SK-N-SH treated with all-trans-retinoic acid at 6 μM for 48 hours (cell line): ENCODE measurements around the gene TMEM63A.

Experiments used
- ATAC-seq: fragments of 200-7000 bp; cut with Tn5 transposase; 3 replicates; pipeline ENCODE4 v1.9.1; 2020; ENCODE audit warnings: mild to moderate bottlenecking, moderate library complexity
- ARNTL ChIP-seq: fragments of 450-650 bp; formaldehyde crosslinking; IDR thresholded peaks from 2 replicates; pipeline ENCODE4 v1.5.0; 2020; ENCODE audit warnings: low read depth, mild to moderate bottlenecking, moderate library complexity, borderline replicate concordance
- BACH2 ChIP-seq: fragments of 250-450 bp; sonication (Bioruptor Pico); IDR thresholded peaks from 2 replicates; pipeline ENCODE4 v1.9.0; 2021; ENCODE audit warnings: mild to moderate bottlenecking, borderline replicate concordance
- CSDC2 ChIP-seq: fragments of 250-450 bp; sonication (Bioruptor Pico); IDR thresholded peaks from 2 replicates; pipeline ENCODE4 v1.5.0; 2020; ENCODE audit warnings: mild to moderate bottlenecking, moderate library complexity
- CSRNP3 ChIP-seq: fragments of 250-450 bp; sonication (Bioruptor Pico); IDR thresholded peaks from 2 replicates; pipeline ENCODE4 v1.5.1; 2021; ENCODE audit warnings: mild to moderate bottlenecking, moderate library complexity
- ESRRG ChIP-seq: fragments of 250-450 bp; sonication (Bioruptor Pico); IDR thresholded peaks from 2 replicates; pipeline ENCODE4 v1.6.1; 2021; ENCODE audit warnings: mild to moderate bottlenecking
- GLIS3 ChIP-seq: fragments of 250-450 bp; sonication (Bioruptor Pico); IDR thresholded peaks from 2 replicates; pipeline ENCODE4 v1.5.0; 2020; ENCODE audit warnings: mild to moderate bottlenecking, moderate library complexity
- ISL1 ChIP-seq: fragments of 250-450 bp; sonication (Bioruptor Pico); IDR thresholded peaks from 2 replicates; pipeline ENCODE4 v2.1.2; 2022; ENCODE audit warnings: mild to moderate bottlenecking, moderate library complexity
- OSR1 ChIP-seq: fragments of 250-450 bp; sonication (Bioruptor Pico); IDR thresholded peaks from 2 replicates; pipeline ENCODE4 v1.8.0; 2022; ENCODE audit warnings: moderate library complexity, mild to moderate bottlenecking, inconsistent platforms
- PPARA ChIP-seq: fragments of 250-450 bp; sonication (Bioruptor Pico); IDR thresholded peaks from 2 replicates; pipeline ENCODE4 v1.5.0; 2020; ENCODE audit warnings: mild to moderate bottlenecking, borderline replicate concordance
- RARB ChIP-seq: fragments of 250-450 bp; sonication (Bioruptor Pico); IDR thresholded peaks from 2 replicates; pipeline ENCODE4 v1.8.0; 2021; ENCODE audit warnings: mild to moderate bottlenecking, moderate library complexity
- SNAI2 ChIP-seq: fragments of 250-450 bp; sonication (Bioruptor Pico); IDR thresholded peaks from 2 replicates; pipeline ENCODE4 v1.5.0; 2020; ENCODE audit warnings: mild to moderate bottlenecking, moderate library complexity
- TCF4 ChIP-seq: fragments of 250-450 bp; sonication (Bioruptor Pico); IDR thresholded peaks from 2 replicates; pipeline ENCODE4 v1.8.0; 2021; ENCODE audit warnings: mild to moderate bottlenecking, moderate library complexity, borderline replicate concordance
- TOX ChIP-seq: fragments of 250-450 bp; sonication (Bioruptor Pico); IDR thresholded peaks from 2 replicates; pipeline ENCODE4 v1.8.0; 2021; ENCODE audit warnings: mild to moderate bottlenecking, moderate library complexity, borderline replicate concordance
- ZC3H10 ChIP-seq: fragments of 250-450 bp; sonication (Bioruptor Pico); IDR thresholded peaks from 2 replicates; pipeline ENCODE4 v1.5.1; 2021; ENCODE audit warnings: mild to moderate bottlenecking, moderate library complexity
- ZFP3 ChIP-seq: fragments of 250-450 bp; sonication (Bioruptor Pico); IDR thresholded peaks from 2 replicates; pipeline ENCODE4 v1.5.0; 2020; ENCODE audit warnings: mild to moderate bottlenecking, moderate library complexity
- ZFP30 ChIP-seq: fragments of 450-650 bp; formaldehyde crosslinking; IDR thresholded peaks from 2 replicates; pipeline ENCODE4 v1.5.0; 2022; ENCODE audit warnings: mild to moderate bottlenecking, moderate library complexity
- ZNF565 ChIP-seq: fragments of 450-650 bp; formaldehyde crosslinking; conservative IDR thresholded peaks from 2 replicates; pipeline ENCODE4 v1.5.0; 2020; ENCODE audit warnings: low read depth, mild to moderate bottlenecking, moderate library complexity
- ZNF70 ChIP-seq: fragments of 450-650 bp; formaldehyde crosslinking; IDR thresholded peaks from 2 replicates; pipeline ENCODE4 v1.5.0; 2020; ENCODE audit warnings: mild to moderate bottlenecking, moderate library complexity
- ZNF8 ChIP-seq: fragments of 450-650 bp; formaldehyde crosslinking; IDR thresholded peaks from 2 replicates; pipeline ENCODE4 v1.5.0; 2020; ENCODE audit warnings: mild to moderate bottlenecking, moderate library complexity
- TF ChIP-seq, protein P1 (sequence below): fragments of 250-450 bp; sonication (Bioruptor Pico); IDR thresholded peaks from 2 replicates; pipeline ENCODE4 v1.5.1; 2020; ENCODE audit warnings: low read depth, mild to moderate bottlenecking, moderate library complexity
- TF ChIP-seq, protein P2 (sequence below): fragments of 250-450 bp; sonication (Bioruptor Pico); IDR thresholded peaks from 2 replicates; pipeline ENCODE4 v1.5.0; 2020; ENCODE audit warnings: mild to moderate bottlenecking, moderate library complexity
- TF ChIP-seq, protein P3 (sequence below): fragments of 250-450 bp; sonication (Bioruptor Pico); IDR thresholded peaks from 2 replicates; pipeline ENCODE4 v1.8.0; 2021; ENCODE audit warnings: low read depth, mild to moderate bottlenecking, moderate library complexity, borderline replicate concordance

The TMEM63A gene

DNA sequence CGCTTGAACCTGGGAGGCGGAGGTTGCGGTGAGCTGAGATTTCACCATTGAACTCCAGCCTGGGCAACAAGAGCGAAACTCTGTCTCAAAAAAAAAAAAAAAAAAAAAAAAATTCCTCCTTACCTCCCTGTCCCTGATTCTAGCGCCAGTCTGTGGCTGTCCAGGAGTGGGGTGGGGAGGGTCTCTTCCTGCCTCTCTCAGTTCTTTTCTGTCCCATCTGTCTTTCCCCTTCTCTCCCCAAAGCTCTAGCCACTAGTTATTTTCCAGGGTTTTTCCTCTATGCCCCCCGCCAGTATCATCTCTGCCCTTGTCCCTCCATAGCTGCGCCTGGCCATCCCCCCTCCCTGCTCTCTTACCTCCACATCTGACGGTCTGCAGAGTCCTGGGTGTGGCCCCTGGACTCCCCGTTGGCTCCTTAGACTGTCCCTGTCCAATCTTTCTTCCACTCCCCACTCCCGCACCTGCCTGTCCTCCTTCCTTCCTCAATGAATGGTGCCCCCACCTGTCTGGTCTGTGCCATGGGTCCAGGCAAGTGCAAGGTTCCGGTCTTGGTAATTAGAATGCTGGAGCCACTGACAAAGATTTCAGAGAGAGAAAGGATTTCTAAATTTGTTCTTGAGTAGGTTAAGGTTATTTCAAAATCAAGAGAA, 1.6 kb upstream of the TMEM63A start:
- TF ChIP-seq ZFP3 (no peak), SNAI2 (CRISPR knock-in tag) (no peak), BACH2 (CRISPR knock-in tag) (no peak), CSDC2 (no peak), ZFP30 (CRISPR knock-in tag) (no peak), ESRRG (no peak), CSRNP3 (CRISPR knock-in tag) (no peak), OSR1 (CRISPR knock-in tag) (no peak), RARB (no peak), ZNF565 (CRISPR knock-in tag) (no peak), ZC3H10 (CRISPR knock-in tag) (no peak), ZNF70 (no peak), GLIS3 (no peak), ZNF8 (CRISPR knock-in tag) (no peak), TOX (CRISPR knock-in tag) (no peak), ISL1 (CRISPR knock-in tag) (no peak)
- TF ChIP-seq, protein P1, sequence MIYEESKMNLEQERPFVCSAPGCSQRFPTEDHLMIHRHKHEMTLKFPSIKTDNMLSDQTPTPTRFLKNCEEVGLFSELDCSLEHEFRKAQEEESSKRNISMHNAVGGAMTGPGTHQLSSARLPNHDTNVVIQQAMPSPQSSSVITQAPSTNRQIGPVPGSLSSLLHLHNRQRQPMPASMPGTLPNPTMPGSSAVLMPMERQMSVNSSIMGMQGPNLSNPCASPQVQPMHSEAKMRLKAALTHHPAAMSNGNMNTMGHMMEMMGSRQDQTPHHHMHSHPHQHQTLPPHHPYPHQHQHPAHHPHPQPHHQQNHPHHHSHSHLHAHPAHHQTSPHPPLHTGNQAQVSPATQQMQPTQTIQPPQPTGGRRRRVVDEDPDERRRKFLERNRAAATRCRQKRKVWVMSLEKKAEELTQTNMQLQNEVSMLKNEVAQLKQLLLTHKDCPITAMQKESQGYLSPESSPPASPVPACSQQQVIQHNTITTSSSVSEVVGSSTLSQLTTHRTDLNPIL (CRISPR knock-in tag): no peak
- no peak for ATAC-seq

DNA sequence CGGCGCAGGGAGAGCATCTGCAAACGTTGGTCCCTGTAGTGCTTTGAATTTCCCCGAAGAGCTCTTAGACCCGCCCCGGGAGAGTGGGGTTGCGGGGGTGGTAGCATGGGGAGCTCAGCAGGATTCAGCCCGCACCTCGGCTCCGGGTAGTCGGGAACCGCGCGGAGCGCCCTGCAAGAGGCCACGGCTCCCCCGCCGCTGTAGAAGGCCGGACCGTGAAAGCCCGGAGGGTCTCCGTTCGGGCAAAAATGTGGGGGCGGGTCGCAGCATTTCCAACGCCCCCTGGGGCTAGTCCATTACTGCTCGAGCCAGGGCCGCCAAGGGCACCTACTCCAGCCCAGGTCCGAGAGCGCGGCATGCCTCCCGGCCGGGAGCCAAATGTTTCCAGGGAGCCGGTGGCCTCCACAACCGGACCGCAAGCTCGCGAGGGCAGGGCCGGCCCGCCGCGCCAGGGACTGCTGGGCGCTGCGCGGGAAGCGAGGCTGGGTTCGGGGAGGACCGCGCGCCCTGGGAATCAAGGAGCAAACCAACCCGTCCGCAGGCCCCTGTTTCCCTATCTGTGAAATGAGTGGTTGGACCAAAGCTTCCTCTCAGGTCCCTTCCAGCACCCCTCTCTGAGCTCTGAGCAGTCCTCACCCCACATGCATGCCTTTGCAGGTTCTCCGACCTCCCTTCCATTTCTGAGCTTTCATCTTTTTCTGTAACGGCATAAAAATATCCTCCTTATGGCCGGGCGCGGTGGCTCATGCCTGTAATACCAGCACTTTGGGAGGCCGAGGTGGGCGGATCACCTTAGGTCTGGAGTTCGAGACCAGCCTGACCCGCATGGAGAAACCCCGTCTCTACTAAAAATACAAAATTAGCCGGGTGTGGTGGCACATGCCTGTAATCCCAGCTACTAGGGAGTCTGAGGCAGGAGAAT, 775 bp upstream of the TMEM63A start:
- no peak for TF ChIP-seq ZFP30 (CRISPR knock-in tag)
- TF ChIP-seq ISL1 (CRISPR knock-in tag): no peak
- TF ChIP-seq, protein P2, sequence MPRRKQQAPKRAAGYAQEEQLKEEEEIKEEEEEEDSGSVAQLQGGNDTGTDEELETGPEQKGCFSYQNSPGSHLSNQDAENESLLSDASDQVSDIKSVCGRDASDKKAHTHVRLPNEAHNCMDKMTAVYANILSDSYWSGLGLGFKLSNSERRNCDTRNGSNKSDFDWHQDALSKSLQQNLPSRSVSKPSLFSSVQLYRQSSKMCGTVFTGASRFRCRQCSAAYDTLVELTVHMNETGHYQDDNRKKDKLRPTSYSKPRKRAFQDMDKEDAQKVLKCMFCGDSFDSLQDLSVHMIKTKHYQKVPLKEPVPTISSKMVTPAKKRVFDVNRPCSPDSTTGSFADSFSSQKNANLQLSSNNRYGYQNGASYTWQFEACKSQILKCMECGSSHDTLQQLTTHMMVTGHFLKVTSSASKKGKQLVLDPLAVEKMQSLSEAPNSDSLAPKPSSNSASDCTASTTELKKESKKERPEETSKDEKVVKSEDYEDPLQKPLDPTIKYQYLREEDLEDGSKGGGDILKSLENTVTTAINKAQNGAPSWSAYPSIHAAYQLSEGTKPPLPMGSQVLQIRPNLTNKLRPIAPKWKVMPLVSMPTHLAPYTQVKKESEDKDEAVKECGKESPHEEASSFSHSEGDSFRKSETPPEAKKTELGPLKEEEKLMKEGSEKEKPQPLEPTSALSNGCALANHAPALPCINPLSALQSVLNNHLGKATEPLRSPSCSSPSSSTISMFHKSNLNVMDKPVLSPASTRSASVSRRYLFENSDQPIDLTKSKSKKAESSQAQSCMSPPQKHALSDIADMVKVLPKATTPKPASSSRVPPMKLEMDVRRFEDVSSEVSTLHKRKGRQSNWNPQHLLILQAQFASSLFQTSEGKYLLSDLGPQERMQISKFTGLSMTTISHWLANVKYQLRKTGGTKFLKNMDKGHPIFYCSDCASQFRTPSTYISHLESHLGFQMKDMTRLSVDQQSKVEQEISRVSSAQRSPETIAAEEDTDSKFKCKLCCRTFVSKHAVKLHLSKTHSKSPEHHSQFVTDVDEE (CRISPR knock-in tag): no peak
- no peak for TF ChIP-seq ZC3H10 (CRISPR knock-in tag)
- no peak for TF ChIP-seq ZFP3
- TF ChIP-seq ARNTL (CRISPR knock-in tag): no peak
- no peak for TF ChIP-seq BACH2 (CRISPR knock-in tag)
- TF ChIP-seq, protein P3, sequence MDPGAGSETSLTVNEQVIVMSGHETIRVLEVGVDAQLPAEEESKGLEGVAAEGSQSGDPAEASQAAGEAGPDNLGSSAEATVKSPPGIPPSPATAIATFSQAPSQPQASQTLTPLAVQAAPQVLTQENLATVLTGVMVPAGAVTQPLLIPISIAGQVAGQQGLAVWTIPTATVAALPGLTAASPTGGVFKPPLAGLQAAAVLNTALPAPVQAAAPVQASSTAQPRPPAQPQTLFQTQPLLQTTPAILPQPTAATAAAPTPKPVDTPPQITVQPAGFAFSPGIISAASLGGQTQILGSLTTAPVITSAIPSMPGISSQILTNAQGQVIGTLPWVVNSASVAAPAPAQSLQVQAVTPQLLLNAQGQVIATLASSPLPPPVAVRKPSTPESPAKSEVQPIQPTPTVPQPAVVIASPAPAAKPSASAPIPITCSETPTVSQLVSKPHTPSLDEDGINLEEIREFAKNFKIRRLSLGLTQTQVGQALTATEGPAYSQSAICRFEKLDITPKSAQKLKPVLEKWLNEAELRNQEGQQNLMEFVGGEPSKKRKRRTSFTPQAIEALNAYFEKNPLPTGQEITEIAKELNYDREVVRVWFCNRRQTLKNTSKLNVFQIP (CRISPR knock-in tag): no peak
- no peak for TF ChIP-seq GLIS3
- no peak for TF ChIP-seq OSR1 (CRISPR knock-in tag)
- TF ChIP-seq, protein P1 (CRISPR knock-in tag): no peak
- no peak for TF ChIP-seq PPARA
- no peak for TF ChIP-seq ESRRG
- TF ChIP-seq ZNF70: no peak
- TF ChIP-seq SNAI2 (CRISPR knock-in tag): no peak
- no peak for TF ChIP-seq TOX (CRISPR knock-in tag)
- TF ChIP-seq TCF4: no peak
- no peak for TF ChIP-seq CSDC2
- peak; percentile 73 for ATAC-seq
